Measurements from ENCODE around the gene IL7R.
"Not testable (repeated sequence)": the region's sequence is repeated elsewhere in the genome, so short reads cannot be mapped to it uniquely, and the experiment has no call there.

Gene IL7R

DNA sequence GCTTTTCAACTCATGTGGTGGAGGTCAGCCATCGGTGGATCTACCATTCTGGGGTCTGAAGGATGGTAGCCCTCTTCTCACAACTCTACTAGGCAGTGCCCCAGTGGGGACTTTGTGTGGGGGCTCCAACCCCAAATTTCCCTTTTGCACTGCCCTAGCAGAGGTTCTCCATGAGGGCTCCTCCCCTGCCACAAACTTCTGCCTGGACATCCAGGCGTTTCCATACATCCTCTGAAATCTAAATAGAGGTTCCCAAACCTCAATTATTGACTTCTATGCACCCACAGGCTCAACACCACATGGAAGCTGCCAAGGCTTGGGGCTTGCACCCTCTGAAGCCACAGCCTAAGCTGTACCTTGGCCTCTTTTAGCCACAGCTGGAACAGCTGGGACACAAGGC is 11.2 kb upstream of the IL7R start:
- not testable (repeated sequence) for DNase-seq

DNA sequence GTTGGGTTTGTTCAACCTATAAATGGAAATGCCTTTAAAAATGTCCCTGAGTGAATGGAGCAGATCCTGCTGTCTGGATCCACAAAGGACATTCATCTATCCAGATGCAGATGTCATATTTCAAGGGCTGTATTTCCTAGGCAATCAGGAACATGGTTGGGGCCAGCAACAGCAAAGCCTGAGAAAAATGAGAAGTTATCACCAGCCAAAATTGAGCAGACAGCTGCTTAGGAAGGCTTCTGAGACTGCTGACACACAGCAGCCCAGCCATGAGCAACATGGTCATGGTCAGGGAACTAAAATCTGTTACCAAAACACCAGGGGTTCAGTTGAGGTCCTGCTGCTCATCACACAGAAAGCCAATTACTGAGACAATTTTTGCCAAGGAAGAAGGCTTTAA is 9.2 kb upstream of the IL7R start:
- DNase-seq, result no peak

DNA sequence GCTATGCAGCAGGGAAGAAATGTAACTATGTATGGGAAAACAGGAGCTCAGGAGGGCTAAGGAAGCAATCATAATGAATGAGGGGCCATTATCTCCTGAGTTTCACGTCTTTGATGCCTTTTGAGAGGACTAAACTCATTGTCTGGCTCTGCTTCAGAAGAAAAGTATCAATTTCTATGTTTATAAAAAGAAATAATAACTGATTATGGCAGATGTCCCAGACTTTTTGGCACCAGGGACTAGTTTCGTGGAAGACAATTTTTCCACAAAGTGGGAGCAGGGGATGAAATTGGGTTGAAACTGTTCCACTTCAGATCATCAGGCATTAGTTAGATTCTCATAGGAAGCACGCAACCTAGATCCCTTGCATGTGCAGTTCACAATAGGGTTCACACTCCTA is 8.7 kb upstream of the IL7R start:
- no peak for DNase-seq

DNA sequence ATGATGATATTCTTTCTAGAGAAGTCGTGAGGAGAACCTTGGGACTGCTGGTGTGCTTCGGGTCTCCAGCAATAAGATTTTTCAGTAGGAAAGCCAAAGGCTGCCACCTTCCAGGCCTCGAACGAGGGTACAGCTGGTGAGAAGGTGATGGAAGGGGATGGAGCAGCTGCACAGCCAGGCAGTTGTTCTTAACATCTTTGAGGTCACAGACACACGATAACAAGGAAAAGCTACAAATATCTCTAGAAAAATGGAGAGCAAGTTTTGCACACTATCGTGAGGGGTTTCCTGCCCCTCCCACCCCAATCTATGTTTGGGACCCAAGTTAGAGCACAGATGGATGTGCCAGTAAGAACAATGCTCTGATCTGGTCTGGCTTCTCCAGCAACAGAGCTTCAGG is 6.8 kb upstream of the IL7R start:
- no peak for DNase-seq

DNA sequence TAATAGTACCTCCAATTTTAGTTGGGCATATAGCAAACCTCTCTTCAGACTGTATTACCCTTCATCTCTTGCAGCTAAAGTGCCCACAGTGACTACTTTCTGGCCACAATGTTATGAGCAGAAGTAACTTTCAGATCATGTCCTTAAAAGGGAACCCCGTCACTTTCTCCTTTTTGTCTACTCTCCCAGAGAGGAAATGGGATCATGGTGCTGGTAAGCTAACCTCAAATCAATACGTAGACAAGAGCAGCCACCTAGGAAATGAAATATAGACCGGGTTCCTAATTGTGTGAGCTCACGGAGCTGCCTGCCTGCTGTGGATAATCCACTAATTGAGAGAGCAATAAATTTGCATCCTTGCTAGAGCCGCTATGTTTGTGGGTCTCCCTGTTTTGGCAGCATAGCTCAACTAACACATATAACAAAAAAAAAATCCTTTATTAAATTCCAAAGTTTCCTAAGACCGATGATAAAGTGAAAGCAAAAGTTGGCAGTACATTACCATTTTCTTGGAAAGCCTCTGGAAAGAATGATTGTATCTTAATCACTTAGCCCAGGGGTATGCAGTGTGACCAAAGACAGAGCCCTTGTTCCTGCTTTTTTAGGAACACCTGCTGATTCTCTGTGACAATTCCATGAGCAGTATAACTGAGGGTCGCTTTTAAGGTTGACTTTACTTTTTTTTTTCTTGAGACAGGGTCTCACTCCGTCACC is 5.6 kb upstream of the IL7R start:
- no peak for DNase-seq

DNA sequence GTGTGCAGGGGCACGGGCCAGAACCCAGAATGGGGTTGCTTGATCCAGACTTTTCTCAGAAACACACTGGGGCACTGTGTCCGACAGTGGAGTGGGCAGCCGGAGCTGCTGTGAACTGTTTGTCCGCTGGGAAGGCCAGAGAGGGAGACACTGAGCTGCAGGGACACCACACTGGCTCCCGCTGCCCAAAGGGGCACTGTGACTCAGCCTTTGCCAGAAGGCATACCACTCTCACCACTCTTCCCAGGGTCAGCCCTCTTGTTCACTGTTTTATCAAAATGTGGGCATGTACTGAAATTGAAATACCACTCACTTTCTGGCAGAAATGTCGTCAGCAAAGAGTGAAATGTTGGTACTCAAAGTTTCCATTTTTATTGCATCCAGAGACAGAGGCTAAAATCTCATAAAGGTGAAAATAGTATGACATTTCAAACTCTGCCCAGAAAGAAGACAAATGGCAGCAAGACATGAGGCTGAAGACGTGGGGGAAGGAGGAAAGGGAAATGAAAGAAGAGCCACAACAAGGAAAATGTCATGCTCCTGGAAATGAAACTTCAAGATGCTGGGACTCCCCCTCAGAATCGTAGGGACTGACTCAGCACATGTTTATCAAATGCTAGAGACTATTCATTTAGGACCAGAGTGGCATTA is 4.5 kb upstream of the IL7R start:
- DNase-seq, result no peak

DNA sequence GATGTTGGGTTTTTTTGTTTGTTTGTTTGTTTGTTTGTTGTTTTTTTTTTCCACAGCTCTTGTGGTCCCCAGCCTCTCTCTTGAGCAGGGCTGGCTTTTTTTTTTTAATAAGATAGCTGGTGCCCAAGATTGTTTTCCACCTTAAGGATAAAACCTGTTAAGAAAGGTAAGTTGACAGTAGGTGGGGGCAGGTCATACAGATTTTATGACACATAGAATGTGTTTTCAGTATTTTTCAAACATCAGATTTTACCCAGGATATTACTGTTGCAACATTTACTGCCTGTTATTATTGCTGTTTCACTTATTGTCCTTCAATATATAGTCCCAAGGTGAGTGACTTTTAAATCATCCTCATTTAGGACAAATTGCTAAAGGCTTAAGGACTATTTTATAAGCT is 3.9 kb upstream of the IL7R start:
- no peak for DNase-seq

GRCh38 chr5:35853631-35854030 is 3.1 kb upstream of the IL7R start:
- DNase-seq, result no peak

- no peak for DNase-seq
Measured at GRCh38 chr5:35854248-35854647, 2.4 kb upstream of the IL7R start.

- no peak for DNase-seq
Measured at GRCh38 chr5:35855187-35855586, 1.5 kb upstream of the IL7R start.

DNA sequence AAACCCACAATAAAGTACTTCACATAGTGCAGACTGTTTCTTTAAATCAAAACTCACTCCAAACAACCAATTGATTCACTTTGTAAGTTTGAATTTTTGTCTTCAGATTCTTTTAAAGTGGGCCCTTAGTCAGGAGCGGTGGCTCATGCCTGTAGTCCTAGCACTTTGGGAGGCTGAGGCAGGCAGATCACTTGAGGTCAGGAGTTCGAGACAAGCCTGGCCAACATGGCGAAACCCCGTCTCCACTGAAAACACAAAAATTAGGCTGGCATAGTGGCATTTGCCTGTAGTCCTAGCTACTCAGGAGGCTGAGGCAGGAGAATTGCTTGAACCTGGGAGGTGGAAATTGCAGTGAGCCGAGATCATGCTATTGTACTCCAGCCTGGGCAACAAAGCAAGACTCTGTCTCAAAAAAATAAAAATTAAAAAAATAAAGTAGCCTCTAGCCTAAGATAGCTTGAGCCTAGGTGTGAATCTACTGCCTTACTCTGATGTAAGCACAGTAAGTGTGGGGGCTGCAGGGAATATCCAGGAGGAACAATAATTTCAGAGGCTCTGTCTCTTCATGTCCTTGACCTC is 416 bp upstream of the IL7R start:
- DNase-seq, result not testable (repeated sequence)

GRCh38 chr5:35857606-35858205 is 1.0 kb downstream of the IL7R start:
- DNase-seq, result no peak

- no peak for DNase-seq
Measured at GRCh38 chr5:35859101-35859661, 2.5 kb downstream of the IL7R start.

GRCh38 chr5:35860686-35861085 is 4.0 kb downstream of the IL7R start:
- no peak for DNase-seq

DNA sequence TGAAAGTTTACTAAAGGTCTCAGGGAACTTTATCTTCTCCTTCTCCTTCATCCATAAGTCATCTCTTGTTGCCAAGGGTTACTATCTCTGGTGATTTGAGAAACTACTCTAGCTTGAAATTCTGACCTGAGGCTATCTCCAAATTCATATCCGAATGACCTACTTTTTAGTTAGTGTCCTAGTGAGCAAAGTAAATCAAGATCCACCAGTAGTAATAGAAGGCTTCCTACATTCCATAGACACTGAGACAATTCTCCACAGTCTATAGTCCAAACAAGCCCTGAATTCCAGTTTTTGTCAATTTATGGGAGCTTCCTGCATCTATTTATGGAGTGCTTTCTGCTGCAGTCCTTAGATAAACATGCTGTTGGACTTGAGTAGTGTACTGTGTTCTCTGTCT is 5.0 kb downstream of the IL7R start:
- no peak for DNase-seq

GRCh38 chr5:35862126-35862525 is 5.4 kb downstream of the IL7R start:
- no peak for DNase-seq

- DNase-seq, result no peak
Measured at GRCh38 chr5:35863159-35863558, 6.5 kb downstream of the IL7R start.

GRCh38 chr5:35867998-35868397 is 11.3 kb downstream of the IL7R start:
- DNase-seq, result no peak

DNA sequence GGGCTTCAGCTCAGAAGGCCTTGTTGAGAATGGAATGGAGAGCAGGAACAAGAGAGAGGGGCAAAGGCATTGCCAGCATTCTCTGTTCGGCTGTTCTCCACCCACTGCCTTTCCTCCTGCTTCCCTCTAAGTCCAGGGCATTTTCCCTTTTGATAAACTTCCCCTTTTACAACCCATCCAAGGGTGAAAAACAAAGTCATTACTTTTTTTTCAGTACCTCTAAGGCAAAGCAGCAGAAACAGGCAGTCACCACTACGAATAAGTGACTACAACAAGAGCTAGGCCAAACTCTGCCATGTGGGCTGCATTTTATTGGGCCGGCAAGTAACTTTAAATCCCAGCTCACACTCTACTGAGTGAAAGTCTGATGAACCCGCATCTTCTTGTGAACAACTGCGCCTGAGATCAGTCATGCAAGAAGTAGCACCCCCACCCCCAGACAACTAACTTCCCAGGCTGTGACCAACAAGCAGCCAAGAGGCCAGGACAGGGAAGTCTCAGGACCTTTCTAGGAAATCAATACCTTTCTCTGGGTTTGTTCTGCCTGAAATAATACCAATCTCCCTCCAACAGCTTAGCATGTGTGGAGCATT is 13.1 kb downstream of the IL7R start:
- DNase-seq, result no peak

GRCh38 chr5:35870605-35871004 is 13.9 kb downstream of the IL7R start:
- DNase-seq, result no peak

DNA sequence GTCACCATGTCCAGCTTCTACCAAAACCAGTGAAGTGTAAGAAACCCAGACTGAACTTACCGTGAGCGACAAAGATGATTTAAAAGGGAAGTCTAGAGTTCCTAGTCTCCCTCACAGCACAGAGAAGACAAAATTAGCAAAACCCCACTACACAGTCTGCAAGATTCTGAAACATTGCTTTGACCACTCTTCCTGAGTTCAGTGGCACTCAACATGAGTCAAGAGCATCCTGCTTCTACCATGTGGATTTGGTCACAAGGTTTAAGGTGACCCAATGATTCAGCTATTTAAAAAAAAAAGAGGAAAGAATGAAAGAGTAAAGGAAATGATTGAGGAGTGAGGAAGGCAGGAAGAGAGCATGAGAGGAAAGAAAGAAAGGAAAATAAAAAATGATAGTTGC is 19.8 kb downstream of the IL7R start:
- no peak for DNase-seq

GRCh38 chr5:35876922-35877321 is 20.2 kb downstream of the IL7R start:
- no peak for DNase-seq

GRCh38 chr5:35877655-35878054 is 21.0 kb downstream of the IL7R start:
- no peak for DNase-seq

Data from NCI-H1092 treated with DMSO at 0.1 percent for 48 hours (cell line).